COLO829 (cell line): ENCODE data around the gene LIX1.
"Not testable (repeated sequence)": the region's sequence is repeated elsewhere in the genome, so short reads cannot be mapped to it uniquely, and the experiment has no call there.

Experiments
- DNase-seq: peaks from one replicate; pipeline ENCODE4 v3.0.0; 2012; ENCODE audit warnings: low spot score

Gene LIX1

DNA sequence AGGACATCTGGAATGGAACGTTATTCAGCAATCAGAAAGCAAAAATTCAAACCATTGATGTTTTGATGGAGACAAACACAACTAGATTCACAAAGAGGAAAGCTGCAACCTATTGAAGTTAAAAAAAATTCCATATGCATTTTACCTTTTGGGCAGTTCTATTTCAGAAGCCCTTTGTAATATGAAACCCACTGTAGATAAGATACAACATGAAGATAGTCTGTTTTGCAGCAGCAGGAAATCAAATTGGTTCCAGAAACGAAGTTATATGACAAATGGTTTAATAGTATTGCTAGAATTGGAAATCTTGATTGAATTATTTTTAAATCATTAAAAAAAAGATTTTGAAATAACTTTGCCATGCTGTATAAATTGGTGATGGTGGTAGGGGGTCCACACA lies 872 bp downstream of the LIX1 start:
- DNase-seq, result no peak

DNA sequence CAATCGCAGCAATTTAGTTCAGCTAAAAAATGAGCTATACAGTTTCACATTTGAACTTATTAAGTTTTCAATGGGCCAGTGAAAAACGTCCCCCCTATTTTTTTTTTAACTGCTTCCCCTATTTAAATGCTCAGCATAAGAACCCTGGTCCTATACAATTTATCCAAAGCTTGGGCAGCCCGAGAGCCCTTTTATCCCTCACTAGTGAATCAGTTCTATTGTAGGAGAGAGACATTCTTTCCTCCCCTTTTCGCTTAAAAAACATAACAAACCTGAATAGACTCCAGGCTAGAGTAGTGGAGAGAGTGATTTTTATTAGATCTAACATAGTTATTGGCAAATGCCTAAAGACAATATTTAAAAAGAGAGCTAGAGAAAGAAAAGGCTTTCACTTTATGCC lies 1.4 kb downstream of the LIX1 start:
- DNase-seq, result peak; percentile 8

DNA sequence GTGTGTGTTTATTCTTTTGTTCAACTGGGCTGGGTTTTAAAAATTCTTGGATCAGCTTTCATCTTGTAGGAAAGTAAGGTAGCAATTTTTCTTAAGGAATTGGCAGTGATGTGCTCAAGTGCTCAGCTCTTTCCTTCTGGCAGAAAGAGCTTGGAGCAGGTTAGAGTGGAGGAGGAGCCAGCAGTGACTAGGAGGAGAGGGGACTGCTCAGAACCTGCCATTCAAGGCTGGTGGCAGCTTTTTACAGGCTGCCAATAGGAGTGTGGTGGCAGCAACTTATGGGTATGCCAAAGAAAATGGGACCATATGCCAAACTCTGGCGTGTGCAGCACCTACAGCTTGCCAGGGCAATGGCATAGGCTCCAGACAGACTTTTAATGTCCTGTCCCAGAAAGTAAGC lies 2.2 kb downstream of the LIX1 start:
- not testable (repeated sequence) for DNase-seq

DNA sequence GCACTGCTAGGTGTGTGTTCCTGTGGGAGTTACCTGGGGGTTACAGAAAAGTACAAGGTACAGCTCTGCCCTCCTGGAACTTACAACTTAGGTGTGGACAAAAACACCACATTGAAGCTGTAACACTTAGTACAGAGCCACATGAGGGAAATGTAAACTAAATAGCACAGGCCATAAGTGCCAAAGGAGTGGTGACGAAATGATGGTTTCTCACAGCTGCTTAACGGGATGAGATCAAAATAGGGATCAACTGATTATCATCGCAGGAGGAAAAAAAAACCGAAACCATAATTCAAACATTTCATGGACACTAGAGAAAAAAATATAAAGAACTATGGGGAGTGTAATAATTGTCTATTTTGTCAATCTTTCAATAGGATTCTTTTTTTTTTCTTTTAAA lies 5.9 kb downstream of the LIX1 start:
- no peak for DNase-seq

DNA sequence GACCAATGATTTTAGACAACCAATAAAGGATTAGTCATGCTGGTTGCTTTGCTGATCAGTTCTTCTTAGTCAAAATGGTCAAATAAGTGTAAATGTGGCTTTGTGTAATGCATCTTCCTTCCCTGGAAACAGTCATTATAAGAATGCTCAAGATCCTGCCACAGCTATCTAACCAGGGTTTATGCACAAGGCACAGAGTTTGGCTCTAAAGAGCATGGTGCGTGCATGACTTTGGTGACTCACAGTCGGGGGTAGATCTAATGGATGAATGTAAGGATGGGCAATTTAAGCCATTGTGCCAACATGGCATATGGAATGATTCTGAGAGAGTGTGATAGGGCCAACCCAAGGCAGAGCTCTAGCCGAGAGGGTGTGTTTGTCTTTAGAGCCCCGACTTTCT lies 6.5 kb downstream of the LIX1 start:
- no peak for DNase-seq

DNA sequence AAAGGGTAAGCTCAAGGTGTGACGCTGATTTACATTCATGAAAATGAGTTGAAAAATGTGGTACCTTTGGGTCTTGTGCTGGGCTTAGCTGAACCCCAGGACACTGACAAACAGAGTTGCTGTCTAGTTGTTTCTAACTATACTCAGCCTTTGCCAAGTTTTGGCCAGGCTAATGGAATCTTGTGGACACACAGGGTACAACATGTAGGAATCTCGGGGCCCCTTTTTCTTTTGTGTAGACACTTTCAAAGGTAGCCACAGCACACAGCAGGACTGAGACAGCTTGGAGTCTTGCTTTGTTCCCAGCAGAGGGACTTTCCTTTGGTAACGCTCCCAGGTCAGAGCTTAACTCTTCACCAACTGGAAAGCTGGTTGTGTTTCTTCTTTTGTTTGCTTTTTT lies 7.8 kb downstream of the LIX1 start:
- DNase-seq, result no peak

DNA sequence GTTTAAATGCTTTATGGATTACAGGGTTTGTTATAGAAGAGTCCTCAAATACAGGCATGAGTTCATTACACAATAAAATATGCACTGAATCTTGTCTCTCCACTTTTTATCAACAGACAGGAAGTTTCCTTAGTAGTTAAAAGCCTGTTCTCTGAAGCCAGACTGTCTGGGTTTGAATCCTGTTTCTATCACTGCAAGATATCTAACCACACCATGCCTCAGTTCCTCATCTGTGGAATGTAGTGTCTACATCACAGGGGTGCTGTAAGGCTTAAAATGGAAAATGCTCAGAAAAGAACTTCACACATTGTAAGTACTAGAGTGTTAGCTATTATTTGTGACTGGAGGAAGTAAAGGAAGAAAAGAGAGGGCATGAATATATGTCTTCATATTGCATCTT lies 9.3 kb downstream of the LIX1 start:
- DNase-seq, result no peak

DNA sequence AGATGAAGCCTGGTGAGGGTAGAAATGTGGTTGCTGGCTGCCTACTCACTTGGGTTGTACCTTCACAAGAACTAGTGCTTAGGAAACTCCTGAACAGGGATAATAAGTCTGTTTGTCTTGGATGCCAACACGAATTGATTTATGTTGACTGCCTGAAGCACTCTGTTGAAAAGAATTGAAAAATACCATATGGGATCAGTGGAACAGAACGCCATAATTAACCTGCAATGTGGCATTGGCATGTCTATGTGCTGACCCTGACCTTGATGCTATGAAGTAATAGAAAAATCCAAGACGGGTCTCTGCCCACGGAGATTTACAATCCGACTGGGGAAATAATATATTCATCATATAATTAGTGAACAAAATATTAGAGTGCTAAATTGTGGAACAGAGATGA lies 10.5 kb downstream of the LIX1 start:
- DNase-seq, result no peak

DNA sequence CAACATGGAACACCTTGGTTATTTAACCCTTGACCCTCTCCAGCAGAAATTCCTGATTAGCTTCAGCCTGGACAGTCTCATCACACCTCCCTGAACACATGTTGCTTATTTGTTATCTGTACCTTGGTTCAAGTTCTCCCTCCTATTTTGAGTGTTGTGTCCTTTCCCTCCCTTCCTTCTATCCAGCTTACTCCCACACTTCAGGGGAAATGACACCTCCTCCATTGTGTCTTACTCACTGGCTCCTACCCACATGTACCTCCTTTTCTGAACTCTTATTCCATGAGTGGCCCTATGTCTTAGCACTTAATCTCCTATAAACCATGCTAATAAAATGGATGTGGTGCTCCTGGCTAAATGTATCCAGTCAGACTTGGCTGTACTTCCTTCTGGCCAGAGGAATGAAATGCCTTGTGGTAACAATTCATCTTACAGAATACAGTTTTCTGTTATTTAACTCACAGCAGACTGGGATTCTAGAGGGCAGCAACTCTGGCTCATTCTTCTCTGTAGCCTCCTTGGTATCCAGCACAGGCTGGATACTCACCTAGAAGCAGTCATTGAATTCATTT lies 11.2 kb downstream of the LIX1 start:
- DNase-seq, result no peak

DNA sequence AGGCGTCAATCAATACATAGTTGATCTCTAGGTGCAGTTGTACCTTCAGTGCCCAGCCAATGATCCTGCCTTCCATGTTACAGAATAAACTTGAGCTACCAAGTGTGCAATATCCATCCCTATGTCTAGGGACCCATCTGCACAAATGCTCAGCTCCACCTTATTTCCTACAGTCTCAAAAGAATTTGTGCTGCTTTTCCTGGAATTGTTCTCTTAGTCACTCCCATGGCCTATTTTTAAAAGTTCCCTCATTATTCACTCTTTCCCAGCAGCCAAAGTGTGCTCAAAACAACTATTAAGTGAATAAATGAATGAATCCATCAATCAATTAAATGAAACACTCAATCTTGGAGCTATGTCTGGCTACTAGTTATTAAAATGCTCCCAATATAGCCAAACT lies 14.7 kb downstream of the LIX1 start:
- DNase-seq, result no peak

DNA sequence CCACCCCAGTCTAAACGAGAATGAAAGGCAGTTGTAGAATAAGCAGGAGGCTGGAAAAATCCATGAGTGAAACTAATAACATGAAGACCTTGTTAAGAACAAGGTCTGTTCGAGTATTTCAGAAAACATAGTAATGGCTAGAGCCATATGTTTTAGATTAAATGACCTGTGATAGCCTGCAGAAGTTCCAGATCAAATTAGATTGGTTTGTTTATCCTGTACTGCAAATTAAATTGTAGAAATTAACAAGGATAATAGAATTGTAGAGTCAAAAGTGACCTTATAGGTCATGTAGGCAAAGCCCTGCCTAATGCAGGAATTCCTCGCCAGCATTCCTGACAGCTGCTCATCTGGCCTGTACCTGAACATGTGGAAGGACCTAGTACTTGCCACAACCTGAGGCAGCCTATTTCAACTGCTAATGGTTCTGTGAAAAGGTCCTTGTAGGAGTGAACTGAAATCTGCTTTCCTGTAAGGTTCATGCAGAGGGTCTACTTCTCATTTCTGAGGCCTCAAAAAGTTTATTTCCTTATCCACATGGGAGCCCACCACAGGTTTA lies 17.2 kb downstream of the LIX1 start:
- no peak for DNase-seq

DNA sequence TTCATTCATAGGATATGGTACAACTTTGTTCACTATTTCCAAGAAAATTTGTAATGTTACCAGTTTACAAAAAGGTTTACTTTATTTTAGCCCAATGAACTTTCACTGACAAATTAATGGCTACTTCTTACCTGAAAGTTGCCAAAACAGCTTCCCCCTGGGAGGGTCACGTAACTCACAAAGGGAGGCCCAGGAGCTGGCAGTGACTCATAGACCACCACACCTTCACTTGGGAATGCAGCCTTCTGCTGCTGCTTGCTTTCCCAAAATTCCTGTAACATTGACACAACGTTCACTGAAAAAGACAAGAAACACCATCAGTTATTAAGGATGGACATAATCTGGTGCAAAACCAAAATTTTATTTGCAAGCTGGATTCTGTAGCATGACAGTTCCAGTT lies 18.1 kb downstream of the LIX1 start:
- no peak for DNase-seq

DNA sequence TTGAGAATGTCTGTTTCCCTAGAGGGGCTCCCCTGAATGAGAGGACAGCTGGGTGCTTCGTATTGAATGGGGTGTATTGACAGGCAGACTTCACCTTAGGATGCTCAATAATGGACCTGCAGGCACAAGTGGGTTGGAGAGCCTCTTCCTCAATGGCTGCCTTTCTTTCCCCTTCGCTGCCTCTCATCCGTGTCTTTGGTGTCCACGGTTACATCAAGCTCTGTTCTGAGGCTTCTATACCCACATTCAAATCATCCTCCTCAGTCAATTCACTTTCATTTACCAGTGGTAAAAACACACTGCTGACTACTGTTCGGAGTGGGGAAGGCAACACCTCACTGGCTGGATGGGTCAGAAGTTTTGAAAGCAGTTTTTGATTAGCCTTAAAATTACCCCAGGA lies 20.6 kb downstream of the LIX1 start:
- no peak for DNase-seq

DNA sequence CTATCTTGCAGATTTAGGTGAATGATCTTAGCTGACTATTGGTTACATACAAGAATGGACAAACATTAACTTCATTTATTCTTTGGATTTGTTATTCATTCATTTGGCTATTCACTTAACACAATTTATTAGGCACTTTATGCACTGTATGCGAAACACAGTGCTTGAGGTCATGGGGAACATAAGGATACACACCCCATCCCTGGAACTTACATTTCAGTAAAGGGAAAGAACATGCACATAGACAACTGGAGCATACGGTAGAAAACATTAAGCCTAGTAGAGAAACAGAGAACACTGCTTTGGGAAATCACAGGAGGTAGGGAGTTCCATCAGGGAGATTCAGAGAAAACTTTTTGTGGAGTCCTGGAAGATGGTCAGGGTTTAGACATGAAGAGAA lies 22.2 kb downstream of the LIX1 start:
- no peak for DNase-seq

DNA sequence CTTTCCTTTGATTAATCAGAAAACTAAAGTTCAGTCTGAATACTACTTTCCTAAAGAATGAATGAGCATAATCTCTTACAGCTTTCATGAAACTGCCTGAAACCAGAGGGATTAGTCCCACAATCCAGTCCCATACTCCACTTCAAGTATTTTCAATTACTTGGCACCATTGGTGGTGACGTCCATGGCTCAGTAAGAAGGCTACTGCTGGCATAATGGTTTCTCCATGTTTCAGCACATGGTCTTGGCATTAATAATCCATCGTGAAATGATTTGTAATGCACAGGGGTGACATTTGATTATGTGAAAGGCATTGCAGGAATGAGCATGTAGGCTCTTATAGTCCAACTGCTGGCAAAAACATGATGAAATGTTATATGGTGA lies 23.4 kb downstream of the LIX1 start:
- DNase-seq, result no peak

DNA sequence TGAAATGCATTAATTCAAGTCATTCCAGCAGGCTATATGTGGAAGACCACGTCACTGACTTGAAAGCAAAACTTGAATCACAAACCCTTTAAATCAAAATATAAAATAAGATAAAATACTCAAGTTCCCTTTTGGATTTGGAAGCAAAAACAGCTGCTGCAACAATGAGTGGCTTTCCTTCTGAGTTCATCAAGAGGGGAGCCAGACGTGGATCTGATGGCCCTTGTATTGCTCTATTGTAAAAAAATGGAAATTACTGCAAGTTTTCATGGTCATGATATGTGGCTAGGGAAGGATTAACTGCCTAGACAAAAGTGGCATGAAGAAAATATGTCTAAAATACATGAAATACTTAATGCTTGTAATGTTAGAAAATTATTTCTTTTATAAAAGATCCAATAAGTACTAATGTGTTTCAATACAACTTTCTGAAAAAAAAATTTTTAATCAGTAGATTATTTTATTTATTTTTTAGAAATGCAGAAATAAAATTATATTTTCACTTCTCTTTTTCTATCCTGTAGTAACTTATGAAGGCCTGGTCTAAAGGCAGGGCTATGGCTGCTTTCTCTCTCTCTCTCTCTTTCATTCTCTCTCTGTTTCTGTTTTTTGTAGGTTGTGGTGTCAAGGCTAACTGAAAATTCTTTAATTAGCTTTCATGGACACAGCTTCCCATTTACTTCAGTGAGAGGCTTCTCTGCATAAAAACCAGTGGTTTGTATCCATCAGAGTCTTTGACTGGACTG lies 24.0 kb downstream of the LIX1 start:
- no peak for DNase-seq

DNA sequence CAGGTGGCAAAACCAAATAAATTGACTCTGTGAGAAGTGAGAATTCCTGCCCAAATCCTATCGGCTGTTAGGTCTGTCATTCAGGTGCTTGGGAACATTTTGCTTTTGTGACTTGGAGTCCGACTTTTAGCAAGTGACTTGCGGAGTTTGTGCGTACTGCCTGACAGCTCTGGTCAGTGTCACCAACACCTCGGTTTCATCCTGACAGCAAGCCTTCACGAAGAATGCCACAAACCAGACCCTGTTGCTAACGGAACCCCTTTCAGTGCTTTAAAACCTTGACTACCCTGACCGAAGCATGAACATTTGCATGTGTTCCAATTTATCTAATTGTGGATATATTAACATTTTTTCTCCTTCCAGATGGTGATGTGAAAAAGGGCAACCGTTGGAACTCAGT lies 26.5 kb downstream of the LIX1 start:
- DNase-seq, result no peak

DNA sequence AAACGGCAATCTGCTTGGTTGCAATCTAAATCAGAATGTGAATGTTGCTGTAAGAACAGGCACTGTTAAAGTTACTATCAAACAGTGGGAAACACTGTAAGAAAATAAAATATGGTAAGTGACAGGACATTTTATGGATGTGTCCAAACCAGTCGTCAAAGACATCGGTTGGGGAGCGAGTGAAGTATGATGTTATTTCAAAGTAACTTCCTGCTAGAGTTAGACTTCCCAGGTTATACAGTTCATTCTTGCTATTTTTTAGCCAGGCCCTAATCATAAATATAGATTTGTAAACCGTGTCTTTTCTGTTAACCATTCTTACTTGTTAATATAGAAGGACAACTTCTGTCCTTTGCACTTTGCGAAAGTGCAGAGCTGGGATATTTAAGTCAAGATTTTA lies 30.2 kb downstream of the LIX1 start:
- DNase-seq, result no peak

DNA sequence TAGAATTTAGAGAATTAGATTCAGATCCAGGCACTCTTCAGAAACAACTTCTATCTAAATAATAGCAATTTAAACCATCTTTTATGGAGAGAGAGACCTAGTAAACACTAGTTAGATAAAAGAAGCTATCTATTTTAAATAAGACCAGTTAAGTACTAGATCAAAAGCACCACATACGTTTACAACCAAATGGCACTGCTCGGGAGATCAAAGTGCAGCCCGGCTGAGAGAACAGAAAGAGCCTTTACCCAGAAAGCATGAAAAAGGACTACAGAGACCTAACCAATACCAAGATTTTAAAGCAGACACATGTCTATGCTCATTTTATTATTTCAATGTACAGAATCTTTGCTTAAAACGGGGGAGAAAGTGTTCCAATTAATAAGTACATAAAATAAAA lies 30.8 kb downstream of the LIX1 start:
- no peak for DNase-seq

DNA sequence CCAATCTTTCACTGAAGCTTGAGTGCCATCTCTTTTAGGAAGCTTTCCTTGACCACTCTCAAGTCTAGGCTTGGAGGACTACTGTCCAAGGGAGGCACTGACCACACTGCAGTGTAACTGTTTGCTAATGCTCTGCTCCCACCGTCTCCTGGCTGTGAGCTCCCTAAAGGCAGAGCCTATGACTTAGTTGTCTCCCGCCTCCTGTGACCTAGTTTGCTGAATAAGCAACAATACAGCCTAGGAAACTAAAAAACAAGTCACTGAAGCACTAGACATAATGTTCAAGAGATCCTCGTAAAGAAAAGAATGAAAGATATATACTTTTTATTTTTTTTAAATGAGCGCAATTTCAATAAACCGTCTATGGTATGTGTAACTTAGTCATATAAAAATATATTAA lies 31.4 kb downstream of the LIX1 start:
- no peak for DNase-seq

DNA sequence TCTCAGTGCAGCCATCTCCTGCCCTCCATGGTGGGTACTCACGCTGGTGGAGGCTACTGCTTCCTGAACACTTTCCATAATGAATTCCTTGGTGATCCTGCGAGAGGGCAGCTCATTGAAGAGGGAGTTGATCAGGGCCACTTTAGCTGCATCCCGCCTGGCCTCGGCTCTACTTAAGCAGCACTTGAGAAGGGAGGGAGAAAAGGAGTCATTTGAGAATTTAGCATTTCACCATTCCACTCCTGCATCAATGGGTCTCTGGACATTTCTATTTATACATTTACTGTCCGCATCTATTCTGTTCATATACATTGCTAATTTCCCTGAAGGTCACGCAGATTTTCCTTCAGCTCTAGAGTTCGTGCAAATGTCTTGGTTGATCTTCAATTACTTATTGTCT lies 35.1 kb downstream of the LIX1 start:
- no peak for DNase-seq

DNA sequence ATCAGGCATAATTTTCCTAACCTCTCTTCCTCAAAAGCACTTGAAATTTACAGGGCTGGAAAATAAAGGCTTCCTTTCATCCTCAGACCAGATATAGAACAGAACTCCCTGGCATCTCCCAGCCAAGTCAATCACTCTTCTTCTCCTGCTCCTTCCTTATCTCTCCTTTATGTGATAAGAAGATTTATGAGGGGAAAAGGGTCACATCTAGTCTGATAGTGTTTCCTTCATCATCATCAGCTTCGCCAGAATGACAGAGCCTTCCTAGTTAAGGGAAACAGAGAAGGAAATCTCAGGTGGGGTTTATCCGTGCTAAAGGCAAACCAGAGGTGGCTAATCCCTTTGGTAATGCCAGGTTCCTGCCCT lies 36.2 kb downstream of the LIX1 start:
- DNase-seq, result no peak

DNA sequence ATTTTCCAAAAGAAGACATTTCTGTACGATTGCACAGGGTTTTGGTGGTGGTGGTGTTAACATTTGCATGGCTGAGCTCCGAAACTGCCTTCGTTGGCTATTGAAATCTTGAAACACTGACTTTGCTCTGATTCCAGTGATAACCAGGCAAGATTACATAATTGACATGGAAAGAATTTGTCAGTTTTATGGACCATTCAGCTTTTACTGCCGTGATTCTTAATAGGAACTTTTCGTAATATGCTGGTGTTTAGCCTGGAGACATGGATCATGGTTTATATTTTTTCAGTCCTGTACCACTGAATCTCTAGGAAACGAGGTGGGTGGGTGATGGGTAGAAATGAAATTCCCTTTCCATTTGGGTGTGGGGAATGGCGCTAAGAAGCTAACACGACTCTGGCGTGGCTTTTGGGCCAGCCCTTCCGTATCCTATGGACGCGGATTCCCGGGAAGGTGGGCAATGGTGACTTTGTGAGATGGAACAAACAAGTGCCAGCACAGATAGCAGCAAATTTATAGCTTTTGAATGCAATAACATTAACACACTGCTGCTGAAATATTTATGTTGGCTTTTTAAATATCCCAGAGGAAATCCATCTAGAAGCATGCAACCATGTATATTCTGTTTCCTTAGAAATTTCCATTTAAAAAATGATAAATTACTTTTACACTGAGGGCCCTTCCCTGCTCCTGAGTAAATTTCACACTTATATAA lies 36.8 kb downstream of the LIX1 start:
- DNase-seq, result no peak
